Measurements from ENCODE around the gene GPX2. TPM values are rescaled to one million over a fixed set of nuclear protein-coding genes. Genes with fewer than 3 reads are reported as not detected.
A peak's percentile ranks its signal among the peaks of the same experiment; 100 is the strongest.

Gene GPX2
- total RNA-seq, 2 donors from 2014 or later: 489 to 682 TPM

DNA sequence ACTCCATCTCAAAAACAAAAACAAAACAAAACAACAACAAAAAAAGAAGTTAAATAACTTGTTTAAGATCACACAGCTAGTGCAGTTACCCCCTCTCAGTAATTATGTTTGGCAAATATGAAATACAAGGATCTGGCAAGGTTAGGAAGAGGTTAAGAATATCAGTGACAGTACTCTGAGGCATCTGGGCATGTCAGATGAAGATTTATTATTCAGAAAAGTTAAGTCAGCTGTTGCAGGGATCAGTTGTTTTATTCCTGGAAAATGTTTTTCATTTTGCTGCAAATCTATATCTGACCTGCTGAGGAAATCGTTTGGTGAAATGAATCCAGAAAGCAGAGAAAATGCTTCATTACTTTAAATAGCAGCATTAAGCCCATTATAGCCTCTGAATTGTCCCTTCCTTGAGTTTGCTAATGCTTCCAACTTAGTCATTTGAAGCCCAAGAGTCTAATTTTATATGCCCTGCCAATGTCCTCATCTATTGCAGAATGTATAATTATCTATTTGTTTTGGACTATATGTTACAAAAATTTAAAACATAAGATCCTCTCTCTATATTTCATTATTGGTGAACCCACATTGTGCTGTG lies 8.1 kb downstream of the GPX2 start:
- Histone ChIP-seq H3K36me3 (no peaks in the 10 kb centered on the region), H3K4me3 (no peak overlapping the region), H3K9me3 (no peaks in the 10 kb centered on the region), H3K9ac (ENCODE audit: low read depth in 2 of 2, low read length in 2 of 2) (no peak overlapping the region), H3K27ac (no peak overlapping the region), H3K4me1 (peaks cover 9% of the 10 kb centered on the region), H3K27me3 (no peaks in the 10 kb centered on the region)
- DNase-seq: no peak
- intact Hi-C loops (cut with DNase I): no loop called here
- no peak for TF ChIP-seq CTCF (IDR thresholded peaks at IDR 0.05)

- H3K9ac ChIP-seq (ENCODE audit: low read depth in 2 of 2, low read length in 2 of 2): no peak overlapping the region
- H3K27me3 ChIP-seq: no peaks in the 10 kb centered on the region
- no peak overlapping the region for H3K4me3 ChIP-seq
- peaks cover 9% of the 10 kb centered on the region for H3K4me1 ChIP-seq
- intact Hi-C loops (cut with DNase I): no loop called here
- no peak for DNase-seq
- no peak overlapping the region for H3K27ac ChIP-seq
- no peaks in the 10 kb centered on the region for H3K36me3 ChIP-seq
- no peak for TF ChIP-seq CTCF (IDR thresholded peaks at IDR 0.05)
- no peaks in the 10 kb centered on the region for H3K9me3 ChIP-seq
These were observed 10.3 kb downstream of the GPX2 start for GRCh38 chr14:64932231-64932630.

DNA sequence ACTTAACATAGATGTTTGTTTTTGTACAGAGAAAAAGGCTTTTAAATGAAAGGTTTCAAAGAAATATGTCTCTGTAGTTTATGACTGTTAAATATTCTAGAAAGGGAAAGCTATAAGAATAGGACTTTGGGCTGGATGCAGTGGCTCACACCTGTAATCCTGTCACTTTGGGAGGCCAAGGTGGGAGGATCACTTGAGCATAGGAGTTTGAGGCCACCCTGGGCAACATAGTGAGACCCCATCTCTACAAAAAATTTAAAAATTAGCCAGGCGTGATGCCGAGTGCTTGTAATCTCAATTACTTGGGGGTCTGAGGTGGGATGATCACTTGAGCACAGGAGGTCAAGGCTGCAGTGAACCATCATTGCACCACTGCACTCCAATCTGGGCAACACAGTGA lies 11.4 kb downstream of the GPX2 start:
- no peak overlapping the region for H3K27ac ChIP-seq
- no peaks in the 10 kb centered on the region for H3K36me3 ChIP-seq
- peaks cover 9% of the 10 kb centered on the region for H3K4me1 ChIP-seq
- intact Hi-C loops (cut with DNase I): no loop called here
- H3K9ac ChIP-seq (ENCODE audit: low read depth in 2 of 2, low read length in 2 of 2): no peak overlapping the region
- no peaks in the 10 kb centered on the region for H3K27me3 ChIP-seq
- no peaks in the 10 kb centered on the region for H3K9me3 ChIP-seq
- DNase-seq: no peak
- TF ChIP-seq CTCF (IDR thresholded peaks at IDR 0.05): no peak
- H3K4me3 ChIP-seq: no peak overlapping the region

DNA sequence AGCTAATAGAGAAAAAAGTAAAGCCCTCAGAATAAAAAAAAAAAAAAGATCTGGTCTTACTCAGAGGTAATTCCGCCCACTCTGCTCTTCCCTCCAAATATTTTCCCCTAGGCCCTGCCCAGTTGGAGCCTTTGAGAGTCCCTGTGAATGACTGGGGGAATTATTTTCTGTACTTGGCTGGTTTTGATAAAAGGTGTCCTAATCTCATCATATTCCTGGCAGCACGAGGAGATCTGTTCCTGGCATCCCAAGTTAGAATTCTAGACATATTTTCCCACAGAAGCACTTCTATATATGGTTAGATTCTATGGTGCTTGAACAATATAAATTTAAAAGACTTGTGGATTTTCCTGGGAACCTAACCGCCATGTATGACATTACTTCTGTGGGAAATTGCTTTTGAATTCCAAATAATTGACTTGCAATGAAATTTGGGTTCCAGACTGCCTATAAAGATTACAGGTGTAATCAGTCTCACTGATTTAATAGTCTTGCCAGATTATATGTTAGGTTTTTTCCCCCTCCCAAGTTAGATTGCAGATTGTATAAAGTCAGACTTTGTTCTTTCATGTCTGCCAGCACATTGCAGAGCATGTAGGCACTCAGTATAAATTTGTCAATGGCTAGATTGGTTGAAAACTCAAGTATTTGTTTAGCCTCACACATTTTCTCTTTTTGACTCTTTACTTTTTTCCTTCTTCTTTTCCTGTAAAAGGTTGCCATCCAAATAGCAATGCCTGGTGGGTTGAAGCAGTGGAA lies 12.3 kb downstream of the GPX2 start:
- H3K27me3 ChIP-seq: no peaks in the 10 kb centered on the region
- no peak overlapping the region for H3K4me3 ChIP-seq
- TF ChIP-seq CTCF (IDR thresholded peaks at IDR 0.05): no peak
- peak overlapping the region in 1 of 2 donors; percentile 16 for H3K9ac ChIP-seq (ENCODE audit: low read depth in 2 of 2, low read length in 2 of 2)
- no peaks in the 10 kb centered on the region for H3K36me3 ChIP-seq
- intact Hi-C loops (cut with DNase I): no loop called here
- peak overlapping the region; percentile 26 for H3K27ac ChIP-seq
- H3K9me3 ChIP-seq: no peaks in the 10 kb centered on the region
- no peak for DNase-seq
- H3K4me1 ChIP-seq: peaks cover 9% of the 10 kb centered on the region

DNA sequence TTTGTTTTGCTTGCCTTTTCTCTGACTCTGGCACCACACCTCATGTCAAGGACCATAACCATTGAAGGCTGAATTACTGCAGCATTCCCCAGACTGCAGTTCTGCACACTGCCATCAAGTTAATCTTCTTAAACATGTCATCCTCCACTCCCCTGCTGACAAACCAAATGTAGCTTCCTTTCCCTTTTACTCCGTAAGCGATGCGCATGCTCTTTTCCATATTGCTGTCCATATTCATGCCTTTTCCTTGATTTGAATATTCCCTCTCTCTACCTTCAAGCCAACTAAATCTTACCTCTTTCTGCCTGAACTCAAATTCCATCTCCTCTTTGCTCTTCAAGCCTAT lies 13.6 kb downstream of the GPX2 start:
- DNase-seq: no peak
- Histone ChIP-seq H3K4me3 (no peak overlapping the region), H3K4me1 (peaks cover 9% of the 10 kb centered on the region), H3K27ac (peak overlapping the region; percentile 23), H3K9ac (ENCODE audit: low read depth in 2 of 2, low read length in 2 of 2) (no peak overlapping the region), H3K9me3 (no peaks in the 10 kb centered on the region), H3K36me3 (no peaks in the 10 kb centered on the region), H3K27me3 (no peaks in the 10 kb centered on the region)
- no peak for TF ChIP-seq CTCF (IDR thresholded peaks at IDR 0.05)
- intact Hi-C loops (cut with DNase I): no loop called here

Data from colonic mucosa (tissue), 4 donors.